Gastrocnemius medialis (tissue), 4 donors: ENCODE results near the gene PPP1CA. TPM values are rescaled to one million over a fixed set of nuclear protein-coding genes. Genes with fewer than 3 reads are reported as not detected.
"Not testable (repeated sequence)": the region's sequence is repeated elsewhere in the genome, so short reads cannot be mapped to it uniquely, and the experiment has no call there.

Experiments
- ATAC-seq, 2 donors: fragments of 150-250 bp; one replicate each; pipeline ENCODE4 v1.9.1; 2016
- DNase-seq, 2 donors: peaks; one replicate each; pipeline ENCODE4 v3.0.0-alpha.2; 2019
- H3K27ac ChIP-seq, 4 donors: fragments of 200-600 bp; sonication (generic); 1 replicate in 1 of 4; 2 replicates in 3 of 4; pipeline ENCODE4 v1.5.1; 2016 to 2018; ENCODE audit warnings: mild to moderate bottlenecking in 2 of 4, moderate library complexity in 1 of 4
- H3K27me3 ChIP-seq, 3 donors: fragments of 200-600 bp; sonication (generic) in 2 of 3; 1 replicate in 1 of 3; 2 replicates in 2 of 3; pipeline versions ENCODE4 v1.5.1 to v1.6.0; 2016 to 2019; ENCODE audit warnings: mild to moderate bottlenecking in 1 of 3, moderate library complexity in 1 of 3
- H3K36me3 ChIP-seq, 2 donors: fragments of 200-600 bp; sonication (generic) in 1 of 2; one replicate each; pipeline ENCODE4 v1.5.1; 2017 to 2018
- H3K4me1 ChIP-seq, 2 donors: fragments of 200-600 bp; sonication (generic) in 1 of 2; one replicate each; pipeline ENCODE4 v1.5.1; 2016 to 2017; ENCODE audit warnings: mild to moderate bottlenecking in 2 of 2
- H3K4me3 ChIP-seq, 4 donors: fragments of 200-600 bp; sonication (generic) in 3 of 4; 1 replicate in 1 of 4; 2 replicates in 3 of 4; pipeline ENCODE4 v1.5.1; 2016 to 2019; ENCODE audit warnings: mild to moderate bottlenecking in 2 of 4
- H3K9me3 ChIP-seq, 3 donors: fragments of 200-600 bp; sonication (generic) in 2 of 3; 1 replicate in 1 of 3; 2 replicates in 2 of 3; pipeline ENCODE4 v1.5.1; 2016 to 2019
- POLR2A ChIP-seq, 2 donors: fragments of 450-650 bp; IDR thresholded peaks; one replicate each; pipeline ENCODE4 v1.6.1; 2017; ENCODE audit warnings: antibody characterized with exemption in 2 of 2, mild to moderate bottlenecking in 2 of 2, moderate library complexity in 2 of 2
- in situ Hi-C, 4 donors: fragments of 200-750 bp; cut with MboI; loops; one replicate each; pipeline versions ENCODE4 v1.15.0 to v1.8.0; 2017; ENCODE audit warnings: low sequenced_read_pairs in 4 of 4
- intact Hi-C: fragments of 100-400 bp; cut with DNase I; formaldehyde crosslinking; loops from one replicate; pipeline ENCODE4 v1.15.1; 2023; ENCODE audit warnings: low total_unique reads
- total RNA-seq, 4 donors: library from RNA; depleted of rRNA; stranded (reverse); fragments of >200 nt; gene quantifications; one replicate each; pipeline versions ENCODE4 v1.1.0 to v1.2.3, GENCODE V29; 2016
- TF ChIP-seq, protein P1 (sequence below), 5 experiments: fragments of 450-650 bp in 3 of 5; fragments of 200-600 bp in 2 of 5; sonication (generic) in 2 of 5; IDR thresholded peaks in 4 of 5; conservative IDR thresholded peaks in 1 of 5; 1 replicate in 4 of 5; 2 replicates in 1 of 5; pipeline ENCODE4 v1.5.1; 2016 to 2019; ENCODE audit warnings: antibody characterized with exemption in 5 of 5, mild to moderate bottlenecking in 3 of 5, moderate library complexity in 3 of 5

PPP1CA gene
- total RNA-seq, 4 donors from 2014 or later = 78.4 to 193 (median 124) TPM

DNA sequence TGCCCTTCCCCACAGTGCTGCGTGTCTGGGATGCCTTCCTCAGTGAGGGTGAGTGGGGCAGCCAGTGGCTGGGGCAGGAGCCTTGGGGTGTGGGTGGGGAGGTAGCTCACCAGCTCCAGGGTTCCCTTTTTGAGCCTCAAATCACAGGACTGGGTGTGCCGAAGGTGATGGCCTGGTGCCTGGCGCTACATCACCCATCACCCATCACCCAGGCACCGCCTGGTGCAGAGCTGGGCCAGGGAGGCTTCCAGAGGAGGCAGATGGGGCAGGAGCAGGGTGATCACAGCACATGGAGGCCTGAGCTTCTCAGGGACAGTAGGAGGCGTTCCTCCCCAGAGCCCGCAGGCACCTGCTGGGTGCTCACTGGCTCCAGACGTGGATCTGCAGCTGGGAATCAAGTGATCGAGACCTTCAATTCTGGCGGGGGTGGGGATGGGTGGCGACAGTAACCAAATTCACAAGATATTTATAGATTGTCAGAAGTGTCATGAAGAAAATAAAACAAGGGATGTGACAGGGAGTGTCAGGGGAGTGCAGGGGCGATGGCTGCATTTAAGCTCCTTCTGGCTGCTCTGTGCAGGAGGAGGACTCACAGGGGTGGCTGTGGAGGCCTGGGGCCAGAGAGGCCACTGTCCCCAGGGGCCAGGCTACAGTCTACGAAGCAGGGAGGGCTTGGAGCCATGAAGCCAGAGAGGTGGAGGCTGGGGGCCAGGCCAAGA, 5.5 kb upstream of the PPP1CA start:
- in situ Hi-C loops (no loop called here), intact Hi-C loops (no loop called here)
- Histone ChIP-seq H3K9me3 (no peaks in the 10 kb centered on the region), H3K4me1 (peaks cover 3 to 4% of the 10 kb centered on the region in 2 donors), H3K36me3 (no peaks in the 10 kb centered on the region), H3K27me3 (peaks cover 17 to 31% (median 25%) of the 10 kb centered on the region in 3 donors), H3K27ac (no peak overlapping the region), H3K4me3 (no peak overlapping the region)
- no peak for TF ChIP-seq POLR2A (IDR thresholded peaks at IDR 0.05)
- TF ChIP-seq, protein P1, sequence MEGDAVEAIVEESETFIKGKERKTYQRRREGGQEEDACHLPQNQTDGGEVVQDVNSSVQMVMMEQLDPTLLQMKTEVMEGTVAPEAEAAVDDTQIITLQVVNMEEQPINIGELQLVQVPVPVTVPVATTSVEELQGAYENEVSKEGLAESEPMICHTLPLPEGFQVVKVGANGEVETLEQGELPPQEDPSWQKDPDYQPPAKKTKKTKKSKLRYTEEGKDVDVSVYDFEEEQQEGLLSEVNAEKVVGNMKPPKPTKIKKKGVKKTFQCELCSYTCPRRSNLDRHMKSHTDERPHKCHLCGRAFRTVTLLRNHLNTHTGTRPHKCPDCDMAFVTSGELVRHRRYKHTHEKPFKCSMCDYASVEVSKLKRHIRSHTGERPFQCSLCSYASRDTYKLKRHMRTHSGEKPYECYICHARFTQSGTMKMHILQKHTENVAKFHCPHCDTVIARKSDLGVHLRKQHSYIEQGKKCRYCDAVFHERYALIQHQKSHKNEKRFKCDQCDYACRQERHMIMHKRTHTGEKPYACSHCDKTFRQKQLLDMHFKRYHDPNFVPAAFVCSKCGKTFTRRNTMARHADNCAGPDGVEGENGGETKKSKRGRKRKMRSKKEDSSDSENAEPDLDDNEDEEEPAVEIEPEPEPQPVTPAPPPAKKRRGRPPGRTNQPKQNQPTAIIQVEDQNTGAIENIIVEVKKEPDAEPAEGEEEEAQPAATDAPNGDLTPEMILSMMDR (IDR thresholded peaks at IDR 0.05 in 4 of 5, conservative IDR thresholded peaks at IDR 0.05 in 1 of 5) = no peak
- ATAC-seq = no peak
- DNase-seq = no peak

DNA sequence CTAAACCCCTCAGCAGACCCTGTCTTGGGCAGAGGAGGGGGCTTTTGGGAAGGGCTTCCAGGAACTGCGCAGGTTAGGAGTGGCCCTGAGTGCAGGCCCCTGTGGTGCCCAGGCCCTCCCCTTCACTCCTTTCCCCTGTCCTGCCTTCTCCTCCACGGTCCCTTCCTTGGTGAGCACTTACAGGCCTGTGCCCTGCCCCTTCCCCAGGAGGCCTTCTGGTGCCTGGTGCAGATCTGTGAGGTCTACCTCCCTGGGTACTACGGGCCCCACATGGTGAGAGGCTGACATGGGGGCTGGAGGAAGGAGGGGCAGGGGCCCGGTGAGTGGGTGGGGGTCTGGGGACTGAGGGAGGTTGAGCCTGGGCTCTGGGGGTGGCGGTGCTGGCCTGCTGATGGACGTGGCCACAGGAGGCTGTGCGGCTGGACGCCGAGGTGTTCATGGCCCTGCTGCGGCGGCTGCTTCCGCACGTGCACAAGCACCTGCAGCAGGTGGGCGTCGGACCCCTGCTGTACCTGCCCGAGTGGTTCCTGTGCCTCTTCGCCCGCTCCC, 4.8 kb upstream of the PPP1CA start:
- DNase-seq (no peak), ATAC-seq (no peak)
- Histone ChIP-seq H3K27ac (no peak overlapping the region), H3K9me3 (no peaks in the 10 kb centered on the region), H3K36me3 (no peaks in the 10 kb centered on the region), H3K4me1 (peaks cover 5 to 6% of the 10 kb centered on the region in 2 donors), H3K27me3 (peaks cover 17 to 30% (median 25%) of the 10 kb centered on the region in 3 donors), H3K4me3 (no peak overlapping the region)
- no peak for TF ChIP-seq POLR2A (IDR thresholded peaks at IDR 0.05)
- in situ Hi-C loops = no loop called here
- intact Hi-C loops = no loop called here

DNA sequence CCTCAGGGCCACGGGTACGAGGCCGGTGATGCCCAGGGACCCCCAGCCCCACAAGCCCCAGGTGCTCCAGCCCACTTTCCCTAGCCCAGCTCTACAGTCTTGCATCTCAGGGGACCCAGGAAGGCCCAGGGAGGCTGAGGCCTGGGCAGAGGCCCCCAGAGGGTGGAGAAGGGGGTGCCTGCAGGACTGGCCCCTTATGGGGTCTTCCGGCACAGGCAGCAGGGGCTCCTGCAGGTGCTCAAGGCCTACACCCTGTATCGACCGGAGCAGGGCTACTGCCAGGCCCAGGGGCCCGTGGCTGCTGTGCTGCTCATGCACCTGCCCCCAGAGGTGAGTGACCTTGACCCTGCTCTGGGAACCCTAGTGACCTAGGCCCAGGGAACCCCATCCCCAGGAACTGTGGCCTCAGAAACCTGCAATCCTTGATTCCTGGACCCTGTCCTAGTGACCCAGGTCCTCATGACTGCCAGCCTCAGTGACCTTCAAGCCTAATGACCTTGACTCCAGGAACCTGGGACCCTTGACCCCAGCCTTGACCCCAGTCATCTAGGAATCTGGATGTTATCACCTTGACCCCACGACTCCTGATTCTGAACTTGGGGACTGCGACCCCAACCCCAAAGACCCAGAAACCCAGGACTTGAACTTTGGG, 4.2 kb upstream of the PPP1CA start:
- peaks cover 8% of the 10 kb centered on the region in 2 donors for H3K4me1 ChIP-seq
- no peak for DNase-seq
- intact Hi-C loops (no loop called here), in situ Hi-C loops (no loop called here)
- H3K9me3 ChIP-seq = no peaks in the 10 kb centered on the region
- no peak for ATAC-seq
- TF ChIP-seq, protein P1 (IDR thresholded peaks at IDR 0.05 in 4 of 5, conservative IDR thresholded peaks at IDR 0.05 in 1 of 5) = no peak
- no peak for TF ChIP-seq POLR2A (IDR thresholded peaks at IDR 0.05)
- H3K4me3 ChIP-seq = no peak overlapping the region
- H3K36me3 ChIP-seq = no peaks in the 10 kb centered on the region
- H3K27ac ChIP-seq = no peak overlapping the region
- H3K27me3 ChIP-seq = peaks cover 17 to 28% (median 19%) of the 10 kb centered on the region in 3 donors

DNA sequence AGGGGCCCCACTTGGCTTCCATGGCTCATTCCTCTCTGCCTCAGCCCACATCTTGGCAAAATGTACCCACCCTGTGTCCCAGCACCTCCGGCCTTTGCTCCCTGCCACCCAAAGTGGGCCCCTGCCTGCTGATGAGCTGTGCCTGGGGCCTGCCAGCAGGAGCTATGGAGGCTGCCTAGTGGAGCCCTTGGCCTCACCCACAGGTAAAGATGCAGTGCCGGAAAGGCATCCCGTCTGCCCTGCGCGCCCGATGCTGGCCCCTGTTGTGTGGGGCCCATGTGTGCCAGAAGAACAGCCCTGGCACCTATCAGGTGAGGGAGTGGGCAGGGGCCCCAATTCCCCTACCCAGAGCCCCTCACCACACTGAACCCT, 3.5 kb upstream of the PPP1CA start:
- in situ Hi-C loops = no loop called here
- Histone ChIP-seq H3K36me3 (peaks cover 0 to 3% of the 10 kb centered on the region in 2 donors), H3K9me3 (no peaks in the 10 kb centered on the region), H3K4me3 (no peak overlapping the region), H3K27ac (no peak overlapping the region), H3K27me3 (peaks cover 10 to 22% (median 13%) of the 10 kb centered on the region in 3 donors), H3K4me1 (peaks cover 14 to 15% of the 10 kb centered on the region in 2 donors)
- TF ChIP-seq, protein P1 (IDR thresholded peaks at IDR 0.05 in 4 of 5, conservative IDR thresholded peaks at IDR 0.05 in 1 of 5) = no peak
- TF ChIP-seq POLR2A (IDR thresholded peaks at IDR 0.05) = no peak
- ATAC-seq = no peak
- intact Hi-C loops = no loop called here
- no peak for DNase-seq

DNA sequence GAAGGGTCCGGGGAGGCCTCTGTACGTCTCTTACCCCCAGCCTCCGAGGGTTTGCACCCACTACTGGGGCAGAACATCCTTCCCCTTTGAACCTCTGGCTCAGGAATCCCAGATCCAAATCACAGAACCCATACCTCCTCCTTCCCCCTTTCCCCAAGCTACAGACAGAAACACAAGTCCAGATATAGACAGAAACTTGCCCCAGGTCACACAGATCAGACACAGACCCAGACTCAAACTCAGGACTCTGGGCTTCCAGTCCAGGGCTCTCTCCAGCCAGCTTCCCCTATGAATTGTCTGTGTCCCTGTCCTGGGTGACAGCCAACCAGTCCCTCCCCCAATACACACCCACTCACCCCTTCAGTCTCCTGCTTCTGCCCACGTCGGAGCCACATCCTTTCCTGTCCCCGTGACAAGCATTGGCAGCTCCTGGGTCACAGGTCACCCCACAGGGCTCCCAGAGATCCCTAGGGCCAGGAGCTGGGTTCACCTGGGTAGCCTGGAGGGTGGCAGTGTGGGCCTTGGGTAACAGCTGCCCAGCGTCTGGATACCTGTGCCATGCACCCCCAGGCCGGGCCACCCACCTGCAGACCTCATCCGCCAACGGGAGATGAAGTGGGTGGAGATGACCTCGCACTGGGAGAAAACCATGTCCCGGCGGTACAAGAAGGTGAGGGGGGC, 3.0 kb upstream of the PPP1CA start:
- DNase-seq = no peak
- TF ChIP-seq, protein P1 (IDR thresholded peaks at IDR 0.05 in 4 of 5, conservative IDR thresholded peaks at IDR 0.05 in 1 of 5) = no peak
- TF ChIP-seq POLR2A (IDR thresholded peaks at IDR 0.05) = no peak
- H3K4me3 ChIP-seq = no peak overlapping the region
- intact Hi-C loops (no loop called here), in situ Hi-C loops (no loop called here)
- peaks cover 0 to 5% of the 10 kb centered on the region in 2 donors for H3K36me3 ChIP-seq
- peaks cover 19% of the 10 kb centered on the region in 2 donors for H3K4me1 ChIP-seq
- H3K27ac ChIP-seq = no peak overlapping the region
- H3K27me3 ChIP-seq = peaks cover 5 to 16% (median 10%) of the 10 kb centered on the region in 3 donors
- no peak for ATAC-seq
- H3K9me3 ChIP-seq = no peaks in the 10 kb centered on the region

DNA sequence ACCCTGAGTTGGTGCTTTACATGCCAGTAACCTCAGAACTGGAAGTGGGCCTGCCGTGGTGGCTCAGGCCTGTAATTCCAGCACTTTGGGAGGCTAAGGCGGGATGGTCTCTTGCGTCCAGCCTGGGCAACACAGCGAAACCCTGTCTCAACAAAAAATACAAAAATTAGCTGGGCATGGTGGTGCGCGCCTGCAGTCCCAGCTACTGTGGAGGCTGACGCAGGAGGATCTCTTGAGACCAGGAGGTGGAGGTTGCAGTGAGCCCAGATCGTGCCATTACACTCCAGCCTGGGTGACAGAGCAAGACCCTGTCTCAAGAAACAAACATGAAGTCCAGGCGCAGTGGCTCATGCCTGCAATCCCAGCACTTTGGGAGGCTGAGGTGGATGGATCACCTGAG, 1.4 kb upstream of the PPP1CA start:
- H3K9me3 ChIP-seq, DNase-seq, H3K4me3 ChIP-seq, H3K27me3 ChIP-seq, intact Hi-C loops, ATAC-seq, in situ Hi-C loops: not testable (repeated sequence)
- Histone ChIP-seq H3K27ac (peak overlapping the region in 1 of 4 donors; percentile 89), H3K36me3 (peaks cover 0 to 20% of the 10 kb centered on the region in 2 donors), H3K4me1 (peaks cover 19 to 20% of the 10 kb centered on the region in 2 donors)
